Peyer's patch (tissue), 4 donors: ENCODE results near the gene ARNT2. TPM values are rescaled to one million over a fixed set of nuclear protein-coding genes. Genes with fewer than 3 reads are reported as not detected.

Experiments
- DNase-seq, 3 donors: peaks; one replicate each; pipeline ENCODE4 v3.0.0-alpha.2; 2017 to 2019
- H3K27ac ChIP-seq, 4 donors: fragments of 200-600 bp; sonication (generic); one replicate each; pipeline ENCODE4 v1.5.1; 2016 to 2019
- H3K27me3 ChIP-seq, 2 donors: fragments of 200-600 bp; sonication (generic); one replicate each; pipeline ENCODE4 v1.5.1; 2019
- H3K36me3 ChIP-seq, 3 donors: fragments of 200-600 bp; sonication (generic); one replicate each; pipeline ENCODE4 v1.5.1; 2016 to 2019
- H3K4me1 ChIP-seq, 4 donors: fragments of 200-600 bp; sonication (generic); one replicate each; pipeline ENCODE4 v1.5.1; 2016 to 2019
- H3K4me3 ChIP-seq, 4 donors: fragments of 200-600 bp; sonication (generic); 1 replicate in 3 of 4; 2 replicates in 1 of 4; pipeline ENCODE4 v1.5.1; 2016 to 2019; ENCODE audit warnings: mild to moderate bottlenecking in 1 of 4
- H3K9me3 ChIP-seq, 4 donors: fragments of 200-600 bp; sonication (generic); one replicate each; pipeline ENCODE4 v1.5.1; 2016 to 2019; ENCODE audit warnings: mild to moderate bottlenecking in 1 of 4
- POLR2A ChIP-seq, 2 donors: fragments of 450-650 bp; IDR thresholded peaks; one replicate each; pipeline ENCODE4 v1.5.1; 2017; ENCODE audit warnings: antibody characterized with exemption in 2 of 2, mild to moderate bottlenecking in 2 of 2, moderate library complexity in 2 of 2
- total RNA-seq, 4 donors: library from RNA; depleted of rRNA; stranded (reverse); fragments of >200 nt; gene quantifications; one replicate each; pipeline ENCODE4 v1.1.0, GENCODE V29; 2016
- TF ChIP-seq, protein P1 (sequence below), 6 experiments: fragments of 450-650 bp in 4 of 6; fragments of 200-600 bp in 2 of 6; sonication (generic) in 1 of 6; IDR thresholded peaks; one replicate each; pipeline ENCODE4 v1.5.1; 2017 to 2019; ENCODE audit warnings: antibody characterized with exemption in 6 of 6, mild to moderate bottlenecking in 3 of 6, moderate library complexity in 1 of 6

The ARNT2 gene
- total RNA-seq, 4 donors from 2014 or later = 2.5 to 10.3 (median 4.5) TPM

DNA sequence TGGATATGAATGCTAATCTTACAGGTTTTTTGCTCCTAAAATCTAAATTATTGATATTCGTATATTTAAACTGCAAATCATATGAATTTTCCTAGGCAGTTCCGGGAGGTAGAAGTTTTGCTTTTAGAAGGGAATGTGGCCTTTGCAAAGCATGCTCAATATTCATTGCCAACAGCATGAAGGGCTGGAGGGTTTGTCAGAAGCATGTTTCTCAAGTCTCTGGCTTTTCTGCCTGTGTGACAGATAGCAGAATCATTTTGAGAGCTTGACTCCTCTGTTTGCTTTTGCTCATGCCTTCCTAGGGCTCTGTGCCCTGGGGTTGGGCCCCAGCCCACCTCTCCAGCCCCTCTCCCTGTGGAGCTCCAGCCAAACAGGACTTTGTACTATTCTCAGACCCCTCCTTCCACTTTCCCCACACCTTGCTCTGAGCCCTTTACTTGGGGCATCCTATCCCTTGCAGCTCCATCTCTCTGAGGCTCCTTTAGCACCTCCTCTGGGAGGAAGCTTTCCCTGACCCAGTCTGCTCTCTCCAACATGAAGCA lies 91.3 kb downstream of the ARNT2 start:
- no peak for DNase-seq
- Histone ChIP-seq H3K27ac (no peak overlapping the region), H3K4me3 (no peak overlapping the region), H3K36me3 (no peaks in the 10 kb centered on the region), H3K27me3 (no peaks in the 10 kb centered on the region), H3K9me3 (no peaks in the 10 kb centered on the region), H3K4me1 (no peaks in the 10 kb centered on the region)
- no peak for TF ChIP-seq POLR2A (IDR thresholded peaks at IDR 0.05)
- TF ChIP-seq, protein P1, sequence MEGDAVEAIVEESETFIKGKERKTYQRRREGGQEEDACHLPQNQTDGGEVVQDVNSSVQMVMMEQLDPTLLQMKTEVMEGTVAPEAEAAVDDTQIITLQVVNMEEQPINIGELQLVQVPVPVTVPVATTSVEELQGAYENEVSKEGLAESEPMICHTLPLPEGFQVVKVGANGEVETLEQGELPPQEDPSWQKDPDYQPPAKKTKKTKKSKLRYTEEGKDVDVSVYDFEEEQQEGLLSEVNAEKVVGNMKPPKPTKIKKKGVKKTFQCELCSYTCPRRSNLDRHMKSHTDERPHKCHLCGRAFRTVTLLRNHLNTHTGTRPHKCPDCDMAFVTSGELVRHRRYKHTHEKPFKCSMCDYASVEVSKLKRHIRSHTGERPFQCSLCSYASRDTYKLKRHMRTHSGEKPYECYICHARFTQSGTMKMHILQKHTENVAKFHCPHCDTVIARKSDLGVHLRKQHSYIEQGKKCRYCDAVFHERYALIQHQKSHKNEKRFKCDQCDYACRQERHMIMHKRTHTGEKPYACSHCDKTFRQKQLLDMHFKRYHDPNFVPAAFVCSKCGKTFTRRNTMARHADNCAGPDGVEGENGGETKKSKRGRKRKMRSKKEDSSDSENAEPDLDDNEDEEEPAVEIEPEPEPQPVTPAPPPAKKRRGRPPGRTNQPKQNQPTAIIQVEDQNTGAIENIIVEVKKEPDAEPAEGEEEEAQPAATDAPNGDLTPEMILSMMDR (IDR thresholded peaks at IDR 0.05) = no peak

DNA sequence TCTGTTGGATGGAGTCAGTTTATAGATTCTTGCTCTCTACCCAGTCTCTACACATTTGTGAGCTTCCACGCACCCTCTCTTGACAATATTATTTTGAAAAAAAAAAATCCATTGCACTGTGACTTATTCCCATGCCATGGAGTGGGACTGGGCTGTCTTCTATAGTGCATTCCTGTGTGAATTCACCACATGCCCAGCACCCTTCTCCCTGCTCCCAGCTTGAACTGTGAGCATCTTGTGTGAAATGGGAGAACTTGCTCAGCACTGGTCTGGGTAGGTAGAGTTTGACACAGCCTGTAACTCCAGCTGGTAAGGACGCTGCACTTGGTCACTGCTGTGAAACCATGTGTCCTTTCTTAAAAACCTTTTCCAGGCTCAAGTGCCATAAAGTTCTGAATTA lies 91.9 kb downstream of the ARNT2 start:
- no peak overlapping the region for H3K27ac ChIP-seq
- no peaks in the 10 kb centered on the region for H3K9me3 ChIP-seq
- DNase-seq = no peak

DNA sequence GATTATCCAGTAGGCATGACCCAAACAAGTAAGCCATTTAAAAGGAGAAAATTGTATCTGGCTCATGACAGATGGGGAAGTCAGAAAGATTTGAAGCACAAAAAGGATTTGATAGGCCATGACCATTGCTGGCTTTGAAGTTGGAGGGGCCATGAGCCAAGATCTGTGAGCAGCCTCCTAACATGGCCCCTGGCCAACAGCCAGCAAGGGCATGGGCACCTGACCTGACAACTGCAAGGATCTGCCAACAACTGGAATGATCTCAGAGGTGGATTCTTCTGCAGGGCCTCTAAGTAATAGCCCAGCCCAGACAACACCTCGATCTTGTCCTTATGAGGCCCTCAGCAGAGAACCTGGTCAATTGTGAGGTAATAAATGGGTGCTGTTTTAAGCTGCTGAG lies 93.0 kb downstream of the ARNT2 start:
- no peaks in the 10 kb centered on the region for H3K9me3 ChIP-seq
- TF ChIP-seq POLR2A (IDR thresholded peaks at IDR 0.05) = no peak
- TF ChIP-seq, protein P1 (IDR thresholded peaks at IDR 0.05) = no peak
- no peaks in the 10 kb centered on the region for H3K27me3 ChIP-seq
- no peak overlapping the region for H3K4me3 ChIP-seq
- H3K4me1 ChIP-seq = no peaks in the 10 kb centered on the region
- no peak for DNase-seq
- no peak overlapping the region for H3K27ac ChIP-seq
- H3K36me3 ChIP-seq = no peaks in the 10 kb centered on the region

More for the DNA sequence above, 91.9 kb downstream of the ARNT2 start:
- no peaks in the 10 kb centered on the region for H3K27me3 ChIP-seq
- TF ChIP-seq, protein P1 (IDR thresholded peaks at IDR 0.05) = no peak
- TF ChIP-seq POLR2A (IDR thresholded peaks at IDR 0.05) = no peak
- no peaks in the 10 kb centered on the region for H3K4me1 ChIP-seq
- no peak overlapping the region for H3K4me3 ChIP-seq
- H3K36me3 ChIP-seq = no peaks in the 10 kb centered on the region

DNA sequence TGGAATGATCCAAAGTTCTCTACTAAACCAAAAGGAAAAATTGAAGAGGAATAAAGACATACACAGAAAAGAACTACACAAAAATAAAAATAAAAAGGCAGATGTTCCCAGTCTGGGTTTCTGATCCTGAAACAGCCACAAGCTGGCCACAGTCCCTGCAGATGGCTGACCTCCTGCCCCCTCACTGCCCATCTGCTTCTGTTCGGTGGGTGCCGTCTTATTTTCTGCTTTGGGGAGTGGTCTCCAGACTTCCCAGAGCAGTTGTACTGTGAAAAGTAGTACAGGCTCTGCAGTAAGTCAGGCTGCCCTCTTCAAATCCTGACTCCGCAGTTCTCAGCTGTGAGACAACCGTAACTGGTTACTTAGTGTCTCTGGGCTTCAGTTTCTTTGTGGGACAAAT lies 94.5 kb downstream of the ARNT2 start:
- H3K9me3 ChIP-seq = no peaks in the 10 kb centered on the region
- no peaks in the 10 kb centered on the region for H3K36me3 ChIP-seq
- no peak for TF ChIP-seq POLR2A (IDR thresholded peaks at IDR 0.05)
- TF ChIP-seq, protein P1 (IDR thresholded peaks at IDR 0.05) = no peak
- no peaks in the 10 kb centered on the region for H3K4me1 ChIP-seq
- no peak for DNase-seq
- no peak overlapping the region for H3K4me3 ChIP-seq
- H3K27ac ChIP-seq = no peak overlapping the region
- H3K27me3 ChIP-seq = no peaks in the 10 kb centered on the region

DNA sequence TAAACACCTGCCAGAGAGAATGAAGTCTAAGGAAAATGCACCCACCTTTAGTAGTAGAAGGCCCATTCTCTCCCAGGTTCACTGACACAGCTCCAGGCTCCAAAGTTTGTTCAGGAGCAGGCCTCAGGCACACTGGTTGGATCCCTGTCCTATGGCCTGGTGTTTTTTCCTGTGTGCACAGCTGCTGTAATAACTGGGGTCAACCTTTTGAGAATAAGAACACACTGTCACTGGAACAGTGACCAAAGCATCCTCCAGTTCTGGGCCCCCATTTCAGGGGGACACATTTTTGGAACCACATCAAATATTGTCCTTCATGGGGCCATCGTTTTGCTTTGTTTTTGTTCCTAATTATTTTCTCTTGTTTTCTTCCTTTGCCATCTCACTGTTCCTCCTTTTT lies 95.8 kb downstream of the ARNT2 start:
- no peak overlapping the region for H3K4me3 ChIP-seq
- no peaks in the 10 kb centered on the region for H3K9me3 ChIP-seq
- DNase-seq = no peak
- no peaks in the 10 kb centered on the region for H3K4me1 ChIP-seq
- H3K36me3 ChIP-seq = no peaks in the 10 kb centered on the region
- H3K27ac ChIP-seq = no peak overlapping the region
- TF ChIP-seq, protein P1 (IDR thresholded peaks at IDR 0.05) = no peak
- TF ChIP-seq POLR2A (IDR thresholded peaks at IDR 0.05) = no peak
- H3K27me3 ChIP-seq = no peaks in the 10 kb centered on the region

DNA sequence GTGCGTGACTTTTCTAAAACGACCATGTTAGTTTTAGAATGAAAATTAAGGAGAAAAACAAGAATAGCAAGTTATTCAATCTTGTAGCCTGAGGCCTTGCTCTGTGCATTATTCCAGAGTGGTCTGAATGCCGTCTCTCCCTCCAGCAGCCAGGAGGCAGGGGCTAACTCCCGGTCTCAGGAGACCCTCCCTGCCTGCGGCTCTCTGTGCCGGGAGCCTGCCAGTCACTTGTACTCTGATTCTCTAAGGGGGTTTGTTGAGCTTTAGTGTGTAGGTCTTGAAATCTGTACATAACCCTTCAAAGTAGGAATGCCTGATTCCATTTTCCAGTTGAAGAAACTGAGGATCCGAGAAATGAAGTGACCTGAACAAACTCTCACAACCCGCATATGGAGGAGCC lies 97.3 kb downstream of the ARNT2 start:
- Histone ChIP-seq H3K27me3 (no peaks in the 10 kb centered on the region), H3K27ac (no peak overlapping the region), H3K4me3 (no peak overlapping the region)

More for the DNA sequence above, 97.3 kb downstream of the ARNT2 start:
- H3K4me1 ChIP-seq = no peaks in the 10 kb centered on the region
- no peaks in the 10 kb centered on the region for H3K36me3 ChIP-seq
- no peak for TF ChIP-seq POLR2A (IDR thresholded peaks at IDR 0.05)
- TF ChIP-seq, protein P1 (IDR thresholded peaks at IDR 0.05) = no peak
- H3K9me3 ChIP-seq = no peaks in the 10 kb centered on the region
- no peak for DNase-seq
